Epidermal melanocyte (primary cell): Measurements from ENCODE around the gene COPA.
"Not testable (repeated sequence)": the region's sequence is repeated elsewhere in the genome, so short reads cannot be mapped to it uniquely, and the experiment has no call there.

ENCODE experiments used
- DNase-seq: peaks from one replicate; pipeline ENCODE4 v3.0.0; 2011; ENCODE audit warnings: low spot score; ENCODE audit not compliant: insufficient read length

The COPA gene

GRCh38 chr1:160342953-160343869 is at the start of gene COPA, which contains the start of gene NCSTN:
TSS of gene COPA (minus strand) at chr1:160343250. CDS start at chr1:160343170, 80 bp downstream.
TSS of gene NCSTN (plus strand) at chr1:160343383. CDS start at chr1:160343397, 14 bp downstream.
- peak; percentile 85 for DNase-seq

DNA sequence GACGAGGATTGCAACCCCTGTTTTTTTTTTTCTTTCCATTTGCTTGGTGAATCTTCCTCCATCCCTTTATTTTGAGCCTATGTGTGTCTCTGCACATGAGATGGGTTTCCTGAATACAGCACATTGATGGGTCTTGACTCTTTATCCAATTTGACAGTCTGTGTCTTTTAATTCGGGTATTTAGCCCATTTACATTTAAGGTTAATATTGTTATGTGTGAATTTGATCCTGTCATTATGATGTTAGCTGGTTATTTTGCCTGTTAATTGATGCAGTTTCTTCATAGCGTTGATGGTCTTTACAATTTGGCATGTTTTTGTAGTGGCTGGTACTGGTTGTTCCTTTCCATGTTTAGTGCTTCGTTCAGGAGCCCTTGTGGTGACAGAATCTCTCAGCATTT is 45.4 kb upstream of the COPA start:
- not testable (repeated sequence) for DNase-seq

DNA sequence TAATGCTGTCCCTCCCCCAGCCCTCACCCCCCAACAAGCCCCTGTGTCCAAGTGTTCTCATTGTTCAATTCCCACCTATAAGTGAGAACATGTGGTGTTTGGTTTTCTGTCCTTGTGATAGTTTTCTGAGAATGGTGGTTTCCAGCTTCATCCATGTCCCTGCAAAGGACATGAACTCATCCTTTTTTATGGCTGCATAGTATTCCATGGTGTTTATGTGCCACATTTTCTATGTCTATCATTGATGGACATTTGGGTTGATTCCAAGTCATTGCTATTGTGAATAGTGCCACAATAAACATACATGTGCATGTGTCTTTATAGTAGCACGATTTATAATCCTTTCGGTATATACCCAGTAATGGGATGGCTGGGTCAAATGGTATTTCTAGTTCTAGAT is 41.8 kb upstream of the COPA start:
- DNase-seq, result not testable (repeated sequence)

GRCh38 chr1:160377585-160378206 is 34.6 kb upstream of the COPA start:
- DNase-seq, result no peak

GRCh38 chr1:160376525-160377131 is 33.6 kb upstream of the COPA start:
- DNase-seq, result peak; percentile 57

DNA sequence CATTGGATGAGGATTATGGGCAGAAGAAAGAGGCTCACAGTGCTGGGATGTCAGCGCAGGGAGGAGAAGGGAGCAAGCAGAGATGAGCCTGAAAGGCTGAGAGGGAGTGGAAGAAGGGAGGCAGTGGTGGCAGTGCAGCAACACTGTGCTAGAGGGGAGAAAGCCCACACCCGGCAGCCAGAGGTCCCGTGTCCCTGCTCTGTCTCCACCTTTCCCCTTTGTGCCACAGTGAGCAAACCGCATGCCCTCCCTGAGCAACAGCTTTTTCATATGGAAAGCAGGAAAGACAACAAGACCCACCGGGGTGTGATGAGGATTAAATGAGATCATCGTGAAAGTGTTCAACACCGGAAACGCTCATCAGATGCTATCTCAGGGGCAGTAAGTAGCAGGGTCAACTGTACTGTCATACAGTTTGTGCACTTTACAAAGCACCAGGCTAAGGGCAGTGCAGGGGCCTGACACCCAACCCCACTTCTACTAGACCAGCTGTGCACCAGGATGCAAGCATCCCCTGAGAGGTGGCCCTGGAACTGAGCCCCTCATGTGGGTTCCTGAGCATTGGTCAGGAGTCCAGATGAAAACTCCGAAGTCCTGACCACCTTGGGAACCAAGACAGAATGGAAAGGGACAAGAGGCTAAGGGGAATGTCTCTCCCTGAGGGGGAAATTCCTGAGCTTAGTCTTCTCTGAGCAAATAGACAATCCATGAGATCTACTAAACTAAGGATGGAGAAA is 32.9 kb upstream of the COPA start:
- no peak for DNase-seq

DNA sequence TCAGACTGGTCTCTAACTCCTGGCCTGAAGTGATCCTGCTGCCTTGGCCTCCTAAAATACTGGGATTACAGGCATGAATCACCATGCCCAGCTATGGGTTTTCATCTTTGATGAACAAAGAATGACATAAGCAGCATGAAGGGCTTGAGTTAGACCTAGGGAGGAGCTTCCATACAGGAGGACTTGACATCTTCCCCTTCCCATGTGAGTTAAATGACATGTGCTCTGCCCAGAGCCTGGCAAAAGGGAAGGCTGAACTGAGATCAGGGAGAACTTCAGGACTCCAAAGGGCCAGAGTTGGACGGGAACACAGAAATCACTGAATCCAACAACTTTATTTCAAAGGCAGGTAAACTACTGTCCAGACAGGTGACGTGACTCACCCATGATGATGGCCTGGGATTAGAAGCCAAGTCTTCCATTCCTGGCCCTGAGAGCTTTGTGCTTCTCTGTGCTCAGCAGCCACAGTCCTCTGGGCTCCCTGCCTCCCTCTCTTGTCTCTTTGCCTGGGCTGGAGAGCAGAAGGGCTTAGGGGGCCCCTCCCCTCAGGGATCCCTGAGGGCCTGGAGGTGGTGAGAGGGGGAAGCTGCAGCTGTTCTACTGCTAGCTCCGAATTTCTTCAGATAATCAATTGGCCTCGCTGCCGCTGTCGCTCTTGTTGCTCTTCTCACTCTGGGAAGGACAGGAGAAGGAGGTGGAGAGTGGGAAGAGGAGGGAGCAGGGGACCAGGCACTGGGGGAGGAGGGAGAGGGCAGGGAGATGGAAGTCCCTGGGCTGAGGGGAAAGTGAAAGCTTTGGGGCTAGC is 31.5 kb upstream of the COPA start:
- peak; percentile 50 for DNase-seq

DNA sequence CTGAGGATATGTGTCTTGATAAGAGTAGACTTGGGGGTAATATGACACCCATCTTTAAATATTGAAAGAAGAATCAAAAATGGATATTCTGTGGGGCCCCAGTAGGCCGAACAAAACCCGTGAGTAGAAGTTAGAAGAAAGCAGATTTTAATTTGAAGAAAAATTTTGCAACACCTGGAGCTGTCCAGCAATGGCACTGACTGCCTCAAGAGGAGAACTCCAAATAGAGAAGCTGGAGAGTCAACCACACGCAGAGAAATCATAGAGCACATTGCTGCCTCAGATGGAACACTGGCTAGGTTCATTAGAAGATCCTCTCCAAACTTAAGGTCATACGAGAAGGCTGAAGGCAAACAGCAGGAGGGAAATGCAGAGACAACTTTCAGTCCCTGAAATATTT is 30.6 kb upstream of the COPA start:
- no peak for DNase-seq

DNA sequence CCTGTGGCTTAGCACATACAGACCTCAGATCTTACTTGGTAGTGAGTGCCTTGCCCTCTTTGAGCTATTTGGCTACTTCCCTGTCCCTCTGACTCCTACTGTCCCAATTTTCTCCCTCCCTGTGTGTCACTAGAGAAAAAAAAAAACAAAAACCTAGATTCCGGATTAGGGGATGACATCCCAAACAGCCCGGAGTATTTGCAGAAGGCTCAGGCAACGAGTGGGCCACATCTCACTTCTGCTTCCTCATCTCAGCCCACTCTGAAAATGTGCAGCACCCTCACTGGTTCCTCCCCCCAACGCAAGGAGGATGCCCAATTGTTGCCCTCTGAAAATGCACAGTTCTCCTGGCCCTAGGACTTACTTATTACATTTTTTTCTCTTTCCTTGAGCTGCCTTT is 28.7 kb upstream of the COPA start:
- no peak for DNase-seq

DNA sequence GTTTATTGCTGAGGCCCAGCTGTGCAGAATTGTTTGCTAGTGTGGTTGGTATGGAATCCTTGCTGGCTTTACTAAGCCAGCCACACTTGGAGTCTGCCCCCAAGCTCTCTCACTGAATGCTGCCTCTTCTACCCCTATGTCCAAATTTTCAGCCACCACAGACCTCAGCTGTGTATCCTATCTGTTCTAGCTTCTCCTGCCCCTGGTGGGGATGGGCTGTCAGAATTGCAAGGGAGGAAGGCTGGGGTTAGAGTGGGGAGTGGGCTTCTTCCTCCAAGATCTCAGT is 28.2 kb upstream of the COPA start:
- DNase-seq, result no peak

DNA sequence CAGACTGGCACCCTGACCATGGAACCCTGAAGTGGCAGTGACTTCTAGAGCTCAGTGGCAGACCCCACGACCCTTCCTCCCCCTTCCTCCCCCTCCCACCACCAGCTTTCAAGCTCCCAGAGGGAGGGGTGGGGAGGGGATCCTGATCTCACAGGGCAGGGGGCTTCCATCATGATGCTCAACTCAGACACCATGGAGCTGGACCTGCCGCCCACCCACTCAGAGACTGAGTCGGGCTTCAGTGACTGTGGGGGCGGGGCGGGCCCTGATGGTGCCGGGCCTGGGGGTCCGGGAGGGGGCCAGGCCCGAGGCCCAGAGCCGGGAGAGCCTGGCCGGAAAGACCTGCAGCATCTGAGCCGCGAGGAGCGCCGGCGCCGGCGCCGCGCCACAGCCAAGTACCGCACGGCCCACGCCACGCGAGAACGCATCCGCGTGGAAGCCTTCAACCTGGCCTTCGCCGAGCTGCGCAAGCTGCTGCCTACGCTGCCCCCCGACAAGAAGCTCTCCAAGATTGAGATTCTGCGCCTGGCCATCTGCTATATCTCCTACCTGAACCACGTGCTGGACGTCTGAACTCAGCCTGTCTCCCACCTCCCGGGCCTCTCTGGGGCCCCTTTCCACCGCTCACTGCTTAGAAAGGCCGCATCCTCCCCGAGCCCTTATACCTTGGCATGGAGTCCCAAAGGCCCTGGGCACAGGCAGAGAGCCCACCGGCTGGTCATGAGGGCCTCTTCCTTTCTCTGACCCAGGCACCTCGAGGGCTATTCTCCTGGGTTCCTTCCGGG is 27.7 kb upstream of the COPA start:
- no peak for DNase-seq

GRCh38 chr1:160369087-160369486 is 26.0 kb upstream of the COPA start:
- no peak for DNase-seq

- no peak for DNase-seq
Observed at GRCh38 chr1:160367934-160368923, 25.2 kb upstream of the COPA start.

GRCh38 chr1:160367516-160367900 is 24.5 kb upstream of the COPA start:
- no peak for DNase-seq

GRCh38 chr1:160366731-160367515 is 23.9 kb upstream of the COPA start, which contains the start of gene NHLH1:
TSS of gene NHLH1 (plus strand) at chr1:160367071. CDS start at chr1:160370732, 3,661 bp downstream.
- DNase-seq, result no peak

DNA sequence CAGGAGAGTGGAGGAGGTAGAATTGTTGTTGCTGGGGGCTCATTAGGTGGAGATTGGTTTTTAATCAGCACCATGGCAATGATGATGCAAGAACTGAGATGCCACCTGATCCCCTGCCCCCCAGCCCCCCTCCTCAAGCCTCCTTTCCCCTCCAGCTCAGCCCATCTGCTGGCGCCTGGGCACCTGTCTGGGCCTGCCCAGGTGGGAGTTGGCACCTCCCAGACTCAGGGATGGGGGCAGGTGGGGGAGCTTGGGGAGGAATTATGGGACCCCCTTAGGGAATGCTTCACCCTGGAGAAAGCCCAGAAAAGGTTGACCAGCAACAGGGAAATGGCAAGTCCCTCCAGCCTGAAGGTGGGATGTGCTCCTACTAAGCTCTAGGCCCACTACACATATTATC is 22.3 kb upstream of the COPA start:
- DNase-seq, result no peak

DNA sequence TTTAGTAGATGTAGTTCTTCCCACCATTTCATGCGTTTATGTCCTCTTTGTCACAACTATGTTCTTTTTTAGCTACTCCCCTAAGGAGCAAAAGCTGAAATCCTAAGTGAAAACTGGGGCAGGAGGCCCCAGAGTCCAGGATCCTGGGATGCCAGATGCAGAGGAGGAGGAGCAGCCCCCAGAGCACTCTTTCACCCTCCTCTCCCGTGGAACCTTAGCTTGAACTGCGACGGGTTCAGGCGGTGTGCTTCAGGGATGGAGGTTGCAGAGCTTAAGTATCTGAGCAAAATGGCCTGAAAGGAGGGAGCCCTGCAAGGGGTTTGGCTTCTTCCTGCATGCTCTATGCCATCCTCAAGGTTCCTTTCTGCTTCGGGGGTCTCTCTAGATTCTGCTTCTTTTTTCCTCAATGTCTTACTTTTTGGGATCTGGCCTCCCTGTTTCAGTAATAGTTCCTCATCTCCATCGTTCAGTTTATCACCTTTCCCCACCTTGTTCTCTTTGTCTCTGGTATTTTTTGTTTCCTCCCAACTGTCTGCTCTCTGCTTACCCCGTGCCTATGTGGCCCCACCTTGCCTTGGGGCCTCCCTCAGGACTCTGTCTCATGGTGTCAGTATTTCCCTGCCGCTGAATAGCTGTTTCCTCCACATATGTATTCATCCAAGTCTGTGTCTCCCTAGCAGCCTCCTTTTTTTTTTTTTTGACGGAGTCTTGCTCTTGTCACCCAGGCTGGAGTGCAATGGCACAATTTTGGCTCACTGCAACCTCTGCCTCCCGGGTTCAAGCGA is 21.1 kb upstream of the COPA start:
- no peak for DNase-seq
